Endothelial cell of umbilical vein (primary cell): ENCODE measurements around the gene GALNT10.

Experiments used
- CTCF ChIP-seq, 2 donors: IDR thresholded peaks; 1 replicate in 1 of 2; 2 replicates in 1 of 2; pipeline ENCODE4 v1.5.1; 2011; ENCODE audit warnings: low read length in 2 of 2, mild to moderate bottlenecking in 2 of 2, moderate library complexity in 2 of 2, control low read depth in 1 of 2, inconsistent platforms in 1 of 2, low read depth in 1 of 2; ENCODE audit not compliant: insufficient read depth in 1 of 2; ENCODE audit errors: extremely low read depth in 1 of 2
- JUN ChIP-seq: IDR thresholded peaks from 2 replicates; pipeline ENCODE4 v1.6.1; 2011; ENCODE audit warnings: borderline replicate concordance, low read depth; ENCODE audit not compliant: insufficient read length, insufficient read depth

GRCh38 chr5:154330097-154330667 is 139.6 kb downstream of the GALNT10 start:
- TF ChIP-seq CTCF (IDR thresholded peaks at IDR 0.05; ENCODE audit: extremely low read depth in 1 of 2, insufficient read depth in 1 of 2, low read depth in 1 of 2, low read length in 2 of 2): no peak
- TF ChIP-seq JUN: no peak
